Measurements from ENCODE around the gene ATG14. TPM values are rescaled to one million over a fixed set of nuclear protein-coding genes. Genes with fewer than 3 reads are reported as not detected.

Gene ATG14
- polyA plus RNA-seq, 3 donors, result 1.8 to 6.8 (median 3.3) TPM

GRCh38 chr14:55336162-55336561 lies 75.5 kb downstream of the ATG14 start:
- Histone ChIP-seq H4K20me1 (ENCODE audit: insufficient read depth, low read length) (peaks cover 64% of the 10 kb centered on the region), H3K36me3 (replicated peaks in 1 of 2; ENCODE audit: control insufficient read depth in 1 of 2, insufficient read depth in 2 of 2, low read length in 2 of 2) (no peaks in the 10 kb centered on the region), H3K4me3 (replicated peaks in 1 of 3; ENCODE audit: low read depth in 2 of 3, low read length in 3 of 3) (no peak overlapping the region), H3K4me2 (replicated peaks; ENCODE audit: extremely low read depth, low read length, poor library complexity, severe bottlenecking) (no peak overlapping the region), H3K4me1 (ENCODE audit: control insufficient read depth in 1 of 2, insufficient read depth in 2 of 2, low read length in 2 of 2) (peaks cover 0 to 1% of the 10 kb centered on the region in 2 donors), H2AFZ (ENCODE audit: insufficient read depth, low read depth, low read length, poor library complexity, severe bottlenecking) (no peak overlapping the region), H3K9me3 (replicated peaks in 1 of 2; ENCODE audit: control insufficient read depth in 1 of 2, insufficient read depth in 1 of 2, low read length in 2 of 2) (no peaks in the 10 kb centered on the region), H3K79me2 (ENCODE audit: insufficient read depth, low read length) (peaks cover 77% of the 10 kb centered on the region), H3K27ac (ENCODE audit: low read depth in 1 of 2, low read length in 2 of 2) (no peak overlapping the region), H3K27me3 (ENCODE audit: control insufficient read depth in 2 of 2, insufficient read depth in 2 of 2, low read length in 2 of 2) (no peaks in the 10 kb centered on the region), H3K9ac (ENCODE audit: insufficient read depth, low read length, poor library complexity, severe bottlenecking) (no peak overlapping the region)
- no peak for TF ChIP-seq CTCF (IDR thresholded peaks at IDR 0.05)
- H3K27me3 Mint-ChIP-seq (ENCODE audit: low read depth in 3 of 3), result no peaks in the 10 kb centered on the region
- peaks cover 11 to 16% of the 10 kb centered on the region in 2 donors for H3K36me3 Mint-ChIP-seq
- intact Hi-C loops (cut with micrococcal nuclease), result loop anchor here in 1 of 2 donors (10.0 kb wide), 1 partner anchor 51 kb away; no protein-coding TSS in a partner anchor
- no peak for DNase-seq
- H3K27ac Mint-ChIP-seq, result peak overlapping the region in 1 of 7 donors; percentile 42
- H3K9me3 Mint-ChIP-seq, result no peaks in the 10 kb centered on the region
- no peak overlapping the region for H3K4me3 Mint-ChIP-seq
- 22% methylated on average over 1 of the region's 2 CpGs for WGBS (ENCODE audit: insufficient coverage)
- peaks cover 22% of the 10 kb centered on the region for H3K4me1 Mint-ChIP-seq

- no peak overlapping the region for H3K27ac ChIP-seq (ENCODE audit: low read depth in 1 of 2, low read length in 2 of 2)
- Mint-ChIP-seq H3K27me3 (ENCODE audit: low read depth in 3 of 3) (no peaks in the 10 kb centered on the region), H3K27ac (peak overlapping the region in 4 of 7 donors; percentile 17 to 54 (median 32)), H3K4me1 (peaks cover 16% of the 10 kb centered on the region), H3K36me3 (peaks cover 11 to 16% of the 10 kb centered on the region in 2 donors), H3K9me3 (no peaks in the 10 kb centered on the region), H3K4me3 (no peak overlapping the region)
- no CpG with 5 or more reads among the region's 4 CpGs for WGBS (ENCODE audit: insufficient coverage)
- intact Hi-C loops (cut with micrococcal nuclease), result loop anchor here in 1 of 2 donors (10.0 kb wide), 1 partner anchor 49 kb away; no protein-coding TSS in a partner anchor
- no peaks in the 10 kb centered on the region for H3K27me3 ChIP-seq (ENCODE audit: control insufficient read depth in 2 of 2, insufficient read depth in 2 of 2, low read length in 2 of 2)
- H2AFZ ChIP-seq (ENCODE audit: insufficient read depth, low read depth, low read length, poor library complexity, severe bottlenecking), result no peak overlapping the region
- no peaks in the 10 kb centered on the region for H3K9me3 ChIP-seq (replicated peaks in 1 of 2; ENCODE audit: control insufficient read depth in 1 of 2, insufficient read depth in 1 of 2, low read length in 2 of 2)
- H3K4me2 ChIP-seq (replicated peaks; ENCODE audit: extremely low read depth, low read length, poor library complexity, severe bottlenecking), result no peak overlapping the region
- H4K20me1 ChIP-seq (ENCODE audit: insufficient read depth, low read length), result peaks cover 55% of the 10 kb centered on the region
- no peak overlapping the region for H3K4me3 ChIP-seq (replicated peaks in 1 of 3; ENCODE audit: low read depth in 2 of 3, low read length in 3 of 3)
- no peaks in the 10 kb centered on the region for H3K36me3 ChIP-seq (replicated peaks in 1 of 2; ENCODE audit: control insufficient read depth in 1 of 2, insufficient read depth in 2 of 2, low read length in 2 of 2)
- no peaks in the 10 kb centered on the region for H3K4me1 ChIP-seq (ENCODE audit: control insufficient read depth in 1 of 2, insufficient read depth in 2 of 2, low read length in 2 of 2)
- no peak overlapping the region for H3K9ac ChIP-seq (ENCODE audit: insufficient read depth, low read length, poor library complexity, severe bottlenecking)
- DNase-seq, result no peak
- TF ChIP-seq CTCF (IDR thresholded peaks at IDR 0.05), result no peak
- H3K79me2 ChIP-seq (ENCODE audit: insufficient read depth, low read length), result peaks cover 74% of the 10 kb centered on the region
Observed at GRCh38 chr14:55333711-55334485, 77.7 kb downstream of the ATG14 start.

Data from CD14-positive monocyte (primary cell).